Right renal cortex interstitium (tissue), 3 donors: ENCODE results near the gene CXXC4. TPM values are rescaled to one million over a fixed set of nuclear protein-coding genes. Genes with fewer than 3 reads are reported as not detected.
A peak's percentile ranks its signal among the peaks of the same experiment; 100 is the strongest.

Experiments used
- DNase-seq, 3 donors: peaks; one replicate each; pipeline ENCODE4 v3.0.0-alpha.2; 2013; ENCODE audit warnings: low read depth in 3 of 3, low spot score in 2 of 3
- polyA plus RNA-seq, 3 donors: library from polyadenylated mRNA; unstranded; fragments of 120-200 nt; gene quantifications; one replicate each; pipeline ENCODE4 v1.2.1, GENCODE V29; 2013; ENCODE audit not compliant: insufficient read length in 3 of 3

Gene CXXC4
- polyA plus RNA-seq: 10 to 100 TPM in 1 of 3 donors, 1 to 10 TPM in 2; 8.3 to 10.8 (median 8.4) TPM

GRCh38 chr4:104494822-104495559 lies at the start of gene CXXC4:
Gene CXXC4, minus strand, starts transcription at chr4:104494894. Its CDS starts 3,092 bp downstream, at chr4:104491802.
- DNase-seq: peak in 2 of 3 donors; percentile 66 to 77

GRCh38 chr4:104533156-104533555 lies 38.5 kb upstream of the CXXC4 start:
- no peak for DNase-seq

GRCh38 chr4:104532677-104533076 lies 38.0 kb upstream of the CXXC4 start:
- DNase-seq: no peak

GRCh38 chr4:104531390-104531789 lies 36.7 kb upstream of the CXXC4 start:
- no peak for DNase-seq

- DNase-seq: no peak
These were observed 35.7 kb upstream of the CXXC4 start for GRCh38 chr4:104530426-104530825.

GRCh38 chr4:104524591-104524990 lies 29.9 kb upstream of the CXXC4 start:
- DNase-seq: no peak

- no peak for DNase-seq
These were observed 29.3 kb upstream of the CXXC4 start for GRCh38 chr4:104524026-104524425.

- DNase-seq: no peak
These were observed 24.9 kb upstream of the CXXC4 start for GRCh38 chr4:104519588-104519987.

GRCh38 chr4:104516884-104517283 lies 22.2 kb upstream of the CXXC4 start:
- DNase-seq: no peak

- no peak for DNase-seq
These were observed 13.5 kb upstream of the CXXC4 start for GRCh38 chr4:104508224-104508623.

- no peak for DNase-seq
These were observed 12.4 kb upstream of the CXXC4 start for GRCh38 chr4:104507112-104507511.

GRCh38 chr4:104504536-104504935 lies 9.8 kb upstream of the CXXC4 start:
- DNase-seq: no peak

GRCh38 chr4:104502471-104502870 lies 7.8 kb upstream of the CXXC4 start:
- DNase-seq: no peak

- DNase-seq: no peak
These were observed 6.6 kb upstream of the CXXC4 start for GRCh38 chr4:104501290-104501689.

- DNase-seq: no peak
These were observed 5.7 kb upstream of the CXXC4 start for GRCh38 chr4:104500442-104500841.

GRCh38 chr4:104494185-104494584 lies 509 bp downstream of the CXXC4 start:
- no peak for DNase-seq

GRCh38 chr4:104493081-104493831 lies 1.4 kb downstream of the CXXC4 start:
- no peak for DNase-seq

- no peak for DNase-seq
These were observed 2.4 kb downstream of the CXXC4 start for GRCh38 chr4:104492183-104492771.

GRCh38 chr4:104491481-104492182 lies 3.1 kb downstream of the CXXC4 start:
- no peak for DNase-seq

GRCh38 chr4:104490770-104491480 lies 3.8 kb downstream of the CXXC4 start:
- DNase-seq: peak; percentile 79 to 85 (median 80)
